MM.1S (cell line): ENCODE measurements around the gene NHSL2.

ENCODE experiments used
- EZH2 ChIP-seq: fragments of 300-600 bp; sonication (generic); optimal IDR thresholded peaks from 2 replicates; pipeline ENCODE3; 2017; ENCODE audit warnings: low read depth, mild to moderate bottlenecking, antibody characterized with exemption, low read length, mixed read lengths
- TF ChIP-seq, protein P1 (sequence below): fragments of 300-600 bp; sonication (generic); IDR thresholded peaks from 2 replicates; pipeline ENCODE4 v1.5.1; 2016; ENCODE audit warnings: antibody characterized with exemption, low read length, mixed read lengths

GRCh38 chrX:71930298-71930697 lies 19.7 kb downstream of the NHSL2 start:
- TF ChIP-seq, protein P1, sequence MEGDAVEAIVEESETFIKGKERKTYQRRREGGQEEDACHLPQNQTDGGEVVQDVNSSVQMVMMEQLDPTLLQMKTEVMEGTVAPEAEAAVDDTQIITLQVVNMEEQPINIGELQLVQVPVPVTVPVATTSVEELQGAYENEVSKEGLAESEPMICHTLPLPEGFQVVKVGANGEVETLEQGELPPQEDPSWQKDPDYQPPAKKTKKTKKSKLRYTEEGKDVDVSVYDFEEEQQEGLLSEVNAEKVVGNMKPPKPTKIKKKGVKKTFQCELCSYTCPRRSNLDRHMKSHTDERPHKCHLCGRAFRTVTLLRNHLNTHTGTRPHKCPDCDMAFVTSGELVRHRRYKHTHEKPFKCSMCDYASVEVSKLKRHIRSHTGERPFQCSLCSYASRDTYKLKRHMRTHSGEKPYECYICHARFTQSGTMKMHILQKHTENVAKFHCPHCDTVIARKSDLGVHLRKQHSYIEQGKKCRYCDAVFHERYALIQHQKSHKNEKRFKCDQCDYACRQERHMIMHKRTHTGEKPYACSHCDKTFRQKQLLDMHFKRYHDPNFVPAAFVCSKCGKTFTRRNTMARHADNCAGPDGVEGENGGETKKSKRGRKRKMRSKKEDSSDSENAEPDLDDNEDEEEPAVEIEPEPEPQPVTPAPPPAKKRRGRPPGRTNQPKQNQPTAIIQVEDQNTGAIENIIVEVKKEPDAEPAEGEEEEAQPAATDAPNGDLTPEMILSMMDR: no peak
- TF ChIP-seq EZH2: no peak
